GM19438 (cell line): ENCODE results near the gene ASAP3.

Experiments used
- ATAC-seq: cut with Tn5 transposase; IDR thresholded peaks from one replicate; pipeline ENCODE4 v1.9.1; 2021; ENCODE audit warnings: low read depth; ENCODE audit not compliant: unreplicated experiment

The ASAP3 gene

DNA sequence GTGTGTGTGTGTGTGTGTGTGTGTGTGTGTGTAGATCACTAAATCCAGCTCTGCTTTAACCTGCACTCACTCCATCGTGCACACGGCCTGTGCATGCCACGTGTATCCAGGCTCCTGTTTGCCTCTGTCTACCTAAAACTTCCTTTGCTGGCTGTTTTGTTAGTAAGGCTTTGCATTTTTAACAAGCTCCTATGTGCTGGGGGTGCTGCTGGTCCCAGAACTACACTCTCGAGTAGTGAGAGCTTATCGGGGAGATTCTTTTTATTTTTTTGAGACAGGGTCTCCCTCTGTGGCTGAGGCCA, 58.8 kb downstream of the ASAP3 start:
- ATAC-seq, result no peak

DNA sequence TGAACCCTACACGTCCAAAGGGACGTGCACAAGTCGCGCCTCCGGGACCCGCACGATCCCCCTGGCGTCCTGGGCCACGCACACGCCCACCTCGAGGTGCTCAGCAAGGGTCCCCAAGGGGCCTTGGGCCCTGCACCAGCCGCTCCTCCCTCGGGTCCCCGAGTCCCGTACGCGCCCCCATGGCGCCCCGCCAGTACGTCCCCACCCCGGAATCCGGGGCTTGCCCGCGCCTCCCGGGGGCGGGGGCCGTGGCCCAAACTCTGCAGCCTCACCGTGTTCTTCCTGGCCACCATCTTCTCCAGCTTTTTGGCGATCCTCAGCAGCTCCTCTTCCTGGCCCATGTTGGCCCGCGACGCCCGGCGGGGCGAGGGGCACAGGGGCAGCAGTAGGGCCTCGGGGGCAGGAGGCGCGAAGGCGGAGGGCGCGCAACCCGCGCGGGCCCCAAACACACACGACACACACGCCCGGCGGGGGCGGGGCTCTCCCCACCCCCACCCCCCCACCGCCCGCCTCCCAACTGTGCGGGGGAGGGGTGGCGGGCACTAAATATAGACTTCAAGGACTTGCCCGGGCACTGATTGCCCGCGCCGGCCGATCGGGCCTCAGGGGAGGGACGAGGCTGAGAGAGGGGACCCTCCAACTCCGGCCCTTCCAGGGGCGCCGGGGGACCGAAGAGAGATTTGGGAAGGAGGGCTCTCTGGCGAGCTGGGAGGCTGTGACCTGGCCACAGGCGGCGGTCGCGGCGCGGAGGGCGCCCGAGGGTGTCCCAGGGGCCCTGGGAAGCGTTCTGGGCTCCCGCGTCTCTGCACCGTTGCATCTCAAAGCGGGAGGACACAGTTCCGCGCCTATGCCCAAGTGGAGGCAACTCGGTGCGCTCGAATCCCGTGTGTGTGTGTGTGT, 59.4 kb downstream of the ASAP3 start, which contains the start of gene TCEA3:
TSS of gene TCEA3 (minus strand) at position 456 of the 900 bp plus-strand sequence. CDS start at position 341, 115 bp downstream.
- no peak for ATAC-seq

DNA sequence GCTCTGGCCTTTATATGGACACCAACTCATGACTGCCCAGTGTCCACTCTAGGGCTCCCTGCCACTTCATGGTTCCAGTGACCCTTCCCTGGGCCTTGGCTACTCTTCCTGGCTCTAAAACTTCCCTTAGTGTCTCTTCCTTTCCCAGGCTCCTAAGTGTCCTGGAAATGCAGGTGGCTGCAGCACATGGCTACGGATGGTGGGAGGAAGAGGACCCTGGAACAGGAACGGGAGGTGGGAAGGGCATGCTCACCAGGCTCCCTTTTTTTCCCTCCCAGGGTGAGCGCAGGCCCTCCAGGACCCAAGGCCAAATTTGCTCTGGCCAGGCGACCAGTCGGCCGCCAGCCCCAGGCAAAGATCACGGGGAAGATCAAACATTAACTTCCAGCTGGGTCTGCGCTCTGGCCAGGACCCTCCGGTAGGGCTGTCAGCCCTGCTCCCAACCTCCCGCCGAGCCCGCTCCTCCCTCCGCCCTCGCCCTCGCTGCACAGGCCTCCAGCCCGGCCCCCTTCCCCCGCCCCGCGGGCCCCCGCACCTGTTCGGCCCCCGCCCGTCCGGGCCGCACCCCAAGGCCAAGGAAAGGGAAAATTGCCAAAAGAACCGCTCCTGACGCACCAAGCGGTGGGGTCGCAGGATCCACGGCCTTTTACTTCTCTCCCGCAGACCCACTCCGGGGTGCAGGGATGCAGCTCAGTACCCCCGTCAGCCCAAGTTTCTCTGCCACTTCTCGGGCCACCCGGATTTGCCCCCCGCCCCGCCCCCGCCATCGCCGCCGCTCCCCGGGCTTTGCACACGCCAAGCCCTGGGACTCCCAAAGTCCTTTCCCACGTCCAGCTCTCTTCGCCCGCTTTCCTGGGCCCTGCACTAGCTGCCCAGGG, 60.3 kb downstream of the ASAP3 start:
- ATAC-seq, result no peak

DNA sequence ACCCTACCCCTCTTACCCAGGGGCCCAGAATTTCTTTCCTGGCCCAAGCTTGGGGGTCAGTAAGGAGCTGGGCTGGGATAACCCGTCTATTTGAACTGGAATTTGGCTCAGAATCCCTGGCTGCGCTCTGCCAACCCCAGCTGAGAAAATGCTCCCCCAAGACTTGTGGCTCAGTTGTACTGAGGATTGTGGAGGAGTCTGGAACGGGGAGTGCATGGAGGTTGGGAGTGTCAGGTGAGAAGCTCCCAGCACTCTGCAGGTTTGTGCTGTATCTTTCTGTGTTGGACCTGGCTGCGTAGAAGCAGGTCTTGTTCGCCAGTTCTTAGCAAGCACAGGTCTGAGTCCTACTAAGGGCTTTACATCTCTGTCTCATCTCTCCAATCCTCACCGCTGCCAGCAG, 61.0 kb downstream of the ASAP3 start:
- no peak for ATAC-seq

DNA sequence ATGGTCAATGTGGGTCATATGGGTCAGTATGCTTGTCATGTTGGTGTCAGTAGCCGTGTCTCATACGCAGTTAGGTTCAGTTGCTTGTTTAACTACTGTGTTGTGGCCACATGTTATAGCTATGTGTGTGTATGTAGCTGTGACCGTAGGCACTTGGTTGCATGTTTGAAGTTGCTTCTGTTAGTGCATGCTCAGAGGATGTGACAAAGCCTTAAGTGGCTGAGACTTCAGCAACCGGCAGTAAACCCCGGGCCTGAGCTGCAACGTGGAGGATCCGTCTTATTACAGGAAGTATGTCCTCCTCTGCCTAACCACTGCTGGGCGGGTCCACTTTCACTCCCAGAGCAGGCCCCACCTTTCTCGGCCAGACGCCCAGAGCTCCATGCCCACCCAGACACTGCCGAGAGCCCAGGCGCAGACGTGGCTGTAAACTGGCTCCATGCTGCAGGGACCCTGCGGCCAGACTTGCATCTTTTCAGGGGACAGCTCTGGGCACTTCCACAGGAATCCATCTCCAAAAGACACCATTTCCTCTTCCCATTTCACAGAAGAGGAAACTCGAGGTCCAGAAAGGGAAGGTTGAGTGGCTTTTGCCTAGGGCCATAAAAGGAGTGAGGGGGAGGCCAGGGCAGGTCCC, 61.6 kb downstream of the ASAP3 start:
- ATAC-seq, result no peak

DNA sequence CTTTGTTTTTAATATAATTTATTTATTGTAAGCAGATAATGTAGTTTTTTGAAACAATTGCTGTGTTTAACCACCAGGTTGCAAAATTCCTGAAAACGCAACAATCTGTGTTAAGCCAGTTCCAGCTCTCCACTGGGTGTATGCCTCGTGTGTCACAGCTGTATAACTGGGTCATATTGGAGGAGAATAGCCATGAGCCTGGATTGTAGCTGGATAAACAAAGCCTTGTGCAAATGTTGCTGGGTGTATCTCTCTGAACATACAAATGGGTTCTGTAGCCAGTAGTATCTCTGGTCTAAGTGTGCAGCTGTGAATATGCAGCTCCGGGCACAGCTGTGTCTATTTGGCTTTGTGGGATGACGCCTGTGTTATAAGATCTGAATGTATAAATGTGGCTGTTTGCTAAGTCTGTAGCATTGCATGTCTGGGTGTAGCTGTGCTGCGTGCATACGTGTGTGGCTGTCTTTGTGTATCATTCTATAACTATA, 62.2 kb downstream of the ASAP3 start:
- no peak for ATAC-seq

DNA sequence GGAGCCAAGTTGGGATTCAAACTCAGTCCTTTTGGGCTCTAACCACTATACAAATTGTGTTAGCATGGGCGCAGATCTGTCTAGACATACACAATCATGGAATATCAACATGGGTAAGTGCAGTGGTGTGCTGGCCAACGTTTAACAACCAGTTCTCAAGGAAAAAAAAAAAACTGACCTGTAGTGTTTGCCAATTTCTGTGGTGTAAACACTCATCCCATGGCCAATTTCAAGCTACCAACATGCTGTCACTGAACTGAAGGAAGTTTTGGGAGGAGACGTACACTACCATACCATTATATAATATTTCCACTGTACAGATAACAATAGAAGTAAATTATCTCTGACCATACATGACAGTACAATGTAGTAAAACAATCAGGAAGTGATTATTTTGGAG, 62.6 kb downstream of the ASAP3 start:
- no peak for ATAC-seq

DNA sequence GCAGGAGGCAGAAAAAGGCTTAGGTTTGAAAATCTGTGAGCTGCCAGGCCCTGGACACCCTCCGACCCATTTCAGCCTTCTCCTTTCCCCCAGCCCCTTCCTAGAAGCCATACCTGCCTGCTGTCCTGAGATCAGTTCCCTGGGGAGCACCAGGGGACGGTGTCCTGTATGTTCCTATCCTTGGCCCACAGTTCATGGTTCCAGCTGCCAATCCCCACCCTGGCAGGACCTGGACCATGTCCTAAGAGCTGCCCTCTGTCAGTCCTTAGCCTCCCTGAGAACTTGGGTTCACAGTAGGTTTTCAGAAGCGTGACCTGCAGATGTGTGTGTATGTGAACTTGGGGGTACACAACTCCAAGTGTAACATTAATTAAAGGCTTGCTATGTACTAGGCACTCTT, 63.2 kb downstream of the ASAP3 start:
- ATAC-seq, result no peak

DNA sequence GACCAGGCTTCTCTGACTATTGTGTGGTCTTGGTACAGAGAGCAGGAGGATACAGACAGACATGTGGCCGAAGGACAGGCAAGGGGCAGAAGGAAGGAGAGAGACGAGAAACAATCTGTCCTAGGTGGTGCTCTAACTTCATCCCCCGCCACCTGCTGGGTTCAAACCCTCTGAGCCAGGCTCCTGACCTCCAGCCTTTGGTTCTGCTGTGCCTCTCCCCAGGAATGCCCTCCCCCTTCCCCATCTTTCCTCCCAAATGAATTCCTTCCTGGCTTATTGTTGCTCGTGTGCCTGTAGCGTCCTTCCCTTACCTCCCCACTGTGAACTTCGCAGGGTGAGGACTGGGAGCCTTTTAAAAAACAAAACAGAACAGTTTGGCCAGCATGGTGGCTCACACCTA, 64.8 kb downstream of the ASAP3 start:
- ATAC-seq, result no peak

DNA sequence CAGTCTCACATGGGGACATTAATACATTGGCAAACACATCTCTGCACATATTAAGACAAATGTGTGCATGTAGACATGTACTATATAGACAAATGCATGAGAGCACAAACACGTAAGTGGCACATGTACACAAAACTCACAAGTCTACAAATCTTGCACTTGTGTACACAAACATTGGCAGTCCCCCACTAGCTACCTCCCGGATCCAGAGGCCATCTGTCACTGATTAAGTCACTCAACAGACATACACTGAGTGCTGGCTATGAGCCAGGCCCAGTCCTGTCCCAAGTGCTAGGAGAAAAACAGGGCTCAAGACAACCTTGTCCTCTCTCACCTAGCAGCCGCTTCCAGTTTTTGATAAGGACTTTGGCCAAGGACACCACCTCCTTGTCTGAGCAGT, 66.4 kb downstream of the ASAP3 start:
- no peak for ATAC-seq

DNA sequence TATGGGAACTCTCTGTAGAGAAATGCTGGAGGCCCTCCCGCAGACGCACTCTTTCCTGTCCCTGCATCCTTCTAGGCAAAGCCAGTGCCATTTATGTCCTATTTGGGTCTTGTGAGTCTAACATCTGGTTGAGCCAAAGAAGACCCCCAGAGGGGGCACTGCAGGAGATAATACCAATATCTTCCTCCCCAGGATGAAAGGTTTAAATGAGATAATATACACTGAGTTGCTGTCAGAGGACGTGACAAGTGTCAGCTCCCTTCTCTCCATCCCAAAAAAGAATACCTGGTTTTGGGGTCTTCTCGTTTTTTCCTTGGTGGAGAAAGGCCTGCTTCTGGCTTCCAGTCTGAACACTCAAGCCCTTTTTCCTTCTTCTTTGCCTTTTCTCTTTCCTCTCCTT, 67.0 kb downstream of the ASAP3 start:
- no peak for ATAC-seq

DNA sequence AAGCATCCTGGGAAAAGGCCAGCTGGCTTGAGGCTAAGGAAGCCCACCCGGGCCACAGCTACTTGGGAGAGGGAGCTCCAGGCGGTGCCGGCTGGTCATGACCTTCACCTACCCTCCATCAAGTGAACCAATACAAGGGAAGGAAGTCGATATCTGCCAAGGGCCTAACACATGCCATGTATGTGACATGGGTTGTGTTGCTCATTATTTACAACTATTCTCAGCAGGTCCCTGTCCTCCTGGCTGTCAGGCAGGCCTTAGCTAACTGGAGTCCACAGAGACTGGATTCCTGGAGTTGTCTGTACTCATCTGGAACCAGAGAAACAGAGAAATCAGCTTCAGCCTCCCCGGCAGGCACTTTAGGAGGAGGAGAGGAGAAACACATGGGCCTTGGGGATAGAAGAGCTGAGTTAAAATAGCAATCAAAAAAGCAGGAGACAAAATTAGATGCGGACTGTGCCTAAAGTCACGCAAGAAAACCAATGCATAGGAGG, 75.1 kb downstream of the ASAP3 start:
- no peak for ATAC-seq

DNA sequence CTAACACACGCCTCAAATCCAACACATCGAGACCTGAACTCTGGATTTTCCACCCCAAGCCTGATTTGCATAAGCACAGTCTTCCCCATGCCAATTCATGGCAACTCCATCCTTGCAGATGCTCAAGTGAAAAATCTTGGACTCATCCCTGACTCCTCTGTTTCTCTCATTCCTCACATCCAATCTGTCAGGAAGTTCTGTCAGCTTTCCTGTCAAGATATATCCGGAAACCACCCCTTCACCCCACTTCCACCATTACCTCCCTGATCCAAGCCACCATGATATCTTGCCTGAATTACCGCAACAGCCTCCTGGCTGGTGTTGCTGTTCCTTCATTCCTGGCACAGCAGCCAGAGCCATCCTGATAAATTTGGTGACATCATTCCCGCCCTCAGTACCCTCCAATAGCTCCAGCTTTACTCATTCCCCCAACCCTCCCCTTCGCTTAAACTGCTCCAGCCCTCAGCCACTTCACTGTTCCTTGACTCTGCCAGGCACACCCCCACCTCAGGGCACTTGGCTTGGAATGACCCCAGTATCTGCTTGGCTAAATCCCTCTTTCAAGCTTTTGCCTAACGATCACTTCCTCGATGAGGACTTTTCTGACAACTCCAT, 76.9 kb downstream of the ASAP3 start:
- ATAC-seq, result no peak

DNA sequence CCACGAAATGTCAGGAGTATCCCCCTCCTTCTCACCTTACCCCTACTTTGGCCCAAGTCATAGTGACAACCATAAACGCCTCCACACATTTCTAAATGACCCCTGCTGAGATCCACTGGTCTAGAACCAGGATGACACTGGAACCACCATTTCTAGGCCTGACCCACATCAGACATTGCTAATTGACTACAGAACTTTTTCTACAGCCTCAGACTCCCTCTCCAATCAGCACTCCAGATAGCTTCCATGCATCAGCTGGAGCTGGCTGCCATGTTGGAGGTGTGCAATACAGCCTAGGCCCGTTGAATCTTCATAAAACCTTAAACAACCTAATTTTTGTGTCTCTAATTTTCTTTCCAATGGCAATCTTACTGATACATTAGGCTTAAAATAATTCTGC, 78.0 kb downstream of the ASAP3 start:
- ATAC-seq, result no peak

DNA sequence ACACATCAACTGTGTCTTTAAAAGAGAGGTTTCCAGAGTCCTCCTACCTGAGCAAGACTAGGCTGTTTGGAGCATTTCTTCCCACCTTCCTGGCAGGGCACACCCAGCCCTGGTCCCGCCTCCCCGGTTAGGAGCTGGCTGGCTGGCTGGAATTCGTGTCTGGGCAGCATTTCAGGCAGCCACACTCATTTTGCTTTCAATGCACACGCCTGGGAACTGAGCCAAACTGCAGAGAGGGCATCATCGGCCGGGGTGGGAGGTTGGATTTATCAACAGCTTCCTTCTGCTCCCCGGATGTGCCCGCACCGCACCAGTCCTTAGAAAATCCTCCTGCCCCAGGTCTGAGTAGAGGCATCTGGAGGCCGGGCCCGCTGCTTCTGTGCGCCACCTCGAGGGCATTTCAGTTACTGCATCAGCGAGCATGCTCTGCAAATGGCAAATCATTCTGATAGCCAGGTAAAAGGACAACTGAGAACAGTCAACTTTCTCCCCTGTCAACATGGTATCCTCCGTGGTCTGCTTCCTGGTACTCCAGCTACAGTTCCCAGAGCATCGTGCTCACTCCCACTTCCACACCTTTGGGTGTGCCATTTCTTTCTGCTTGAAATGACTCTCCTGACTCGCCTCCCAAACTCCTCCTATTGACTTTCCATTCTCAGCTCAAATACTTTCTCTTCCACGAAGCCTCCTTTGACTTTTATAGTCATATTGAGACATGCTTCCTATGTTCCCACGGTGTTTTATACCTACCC, 80.1 kb downstream of the ASAP3 start:
- no peak for ATAC-seq

DNA sequence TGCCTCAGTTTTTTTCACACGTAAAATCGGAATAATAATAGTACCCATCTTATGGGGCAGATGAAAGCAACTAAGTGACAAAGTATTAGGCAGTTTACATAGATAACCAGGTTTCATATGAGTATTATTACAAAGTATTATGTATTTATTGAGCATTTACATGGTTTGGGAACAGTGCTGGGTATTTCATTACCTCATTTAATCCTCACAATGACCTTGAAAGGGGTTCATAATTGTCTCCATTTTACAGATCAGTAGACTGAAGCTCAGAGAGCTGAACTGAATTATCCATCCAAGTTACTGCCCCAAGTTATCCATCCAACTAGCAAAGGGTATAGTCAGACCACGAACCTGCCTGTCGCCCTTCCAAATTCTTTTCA, 80.6 kb downstream of the ASAP3 start:
- ATAC-seq, result no peak

DNA sequence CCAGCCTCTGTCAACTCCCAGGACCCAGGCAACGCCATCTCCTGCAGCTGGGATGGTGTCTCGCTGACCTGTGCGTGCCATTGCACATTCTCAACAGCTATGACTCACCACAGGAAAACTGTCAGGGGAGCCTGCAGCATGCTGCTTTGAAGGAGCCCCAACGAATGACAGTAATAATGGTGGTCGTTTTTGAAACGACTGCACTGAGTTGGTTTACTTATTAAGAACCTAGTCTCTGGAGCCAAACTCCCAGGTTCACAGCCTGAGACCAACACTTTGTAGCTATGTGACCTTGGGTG, 81.0 kb downstream of the ASAP3 start:
- ATAC-seq, result no peak

DNA sequence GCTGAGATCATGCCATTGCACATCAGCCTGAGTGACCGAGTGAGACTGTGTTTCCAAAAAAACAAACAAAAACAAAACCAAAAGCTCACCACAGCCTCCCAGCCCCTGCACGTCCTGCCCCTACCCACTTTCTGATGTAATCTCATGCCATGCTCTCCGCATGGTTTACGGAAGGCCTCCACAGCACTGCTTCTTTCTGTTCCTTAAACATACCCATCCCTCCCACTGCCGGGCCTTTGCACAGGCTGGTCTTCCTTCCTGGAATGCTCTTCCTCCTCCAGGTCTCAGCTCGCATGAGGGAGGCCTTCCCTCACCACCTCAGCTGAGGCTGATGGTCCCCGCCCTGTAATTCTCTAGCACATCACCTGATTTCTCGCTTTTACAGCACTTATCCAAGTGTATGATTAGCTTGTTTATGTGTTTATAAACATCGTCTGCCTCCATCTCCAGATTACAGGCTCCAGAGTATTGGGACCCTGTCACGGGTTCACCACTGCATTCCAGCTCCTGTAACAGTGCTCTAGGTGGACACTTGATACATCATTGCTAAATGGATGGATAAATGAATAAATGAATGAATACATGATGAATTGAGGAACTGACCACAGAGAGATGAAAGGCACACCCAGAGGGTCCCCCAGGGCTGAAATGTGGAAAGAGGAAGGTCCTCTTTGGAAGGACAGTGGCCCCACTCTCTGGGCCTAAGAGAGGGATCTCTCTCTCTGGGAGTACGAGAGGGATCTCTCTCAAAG, 81.5 kb downstream of the ASAP3 start:
- no peak for ATAC-seq

DNA sequence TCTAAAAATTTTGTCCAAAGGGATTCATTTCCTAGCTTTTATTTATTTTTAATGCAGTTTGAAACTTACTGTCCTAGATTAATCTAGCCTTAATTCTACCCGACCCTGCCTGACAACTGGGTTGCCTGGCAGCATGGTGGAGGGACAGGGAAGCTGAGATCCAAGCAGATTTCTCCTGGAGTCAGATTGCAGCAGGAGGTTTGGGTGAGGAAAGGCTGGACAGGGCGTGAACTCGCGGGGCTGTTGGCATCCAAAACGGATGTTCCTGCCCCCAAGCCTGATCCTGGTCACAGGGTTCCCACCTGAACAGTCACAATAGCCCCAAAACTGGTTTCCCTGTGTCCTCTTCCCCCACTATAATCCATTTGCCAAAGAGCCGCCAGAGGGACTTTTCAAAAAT, 82.7 kb downstream of the ASAP3 start:
- ATAC-seq, result no peak
